Activated T-helper 2 cell treated with anti-CD3 and anti-CD28 coated beads, Interferon-gamma antibody, Interleukin-2, Interleukin-4, amounts not matched to agents 10 μg/mL and 5 μg/mL and 100 μg/mL, durations not matched to agents 14 hours and 24 hours and 36 hours (primary cell): ENCODE measurements around the gene TRMT6. TPM values are rescaled to one million over a fixed set of nuclear protein-coding genes. Genes with fewer than 3 reads are reported as not detected.

ENCODE experiments used
- total RNA-seq: library from RNA; stranded (reverse); gene quantifications from 2 replicates; pipeline ENCODE4 v1.2.3, GENCODE V29; 2022

Gene TRMT6
- total RNA-seq, 1 donor from 2014 or later: 27.5 TPM

Other genes starting within 250 kb of the TRMT6 start
- gene SHLD1, start 200.1 kb downstream of the TRMT6 start, total RNA-seq: 11.0 and 11.8 TPM in 2 replicates
- gene CHGB, start 39.0 kb downstream of the TRMT6 start, total RNA-seq: 0.16 TPM in 1 of 2 replicates, not detected in the other
- 33.5 and 35.2 TPM in 2 replicates for gene MCM8, start 119 bp upstream of the TRMT6 start, total RNA-seq
- 52.1 TPM in 2 replicates for gene CRLS1, start 55.6 kb upstream of the TRMT6 start, total RNA-seq
- 0.11 TPM in 1 of 2 replicates, not detected in the other for gene LRRN4, start 103.5 kb upstream of the TRMT6 start, total RNA-seq
- gene FERMT1, start 172.5 kb upstream of the TRMT6 start, total RNA-seq: 0.84 and 1.5 TPM in 2 replicates